ENCODE data around the gene METAP1. TPM values are rescaled to one million over a fixed set of nuclear protein-coding genes. Genes with fewer than 3 reads are reported as not detected.
A peak's percentile ranks its signal among the peaks of the same experiment; 100 is the strongest.
"Not testable (repeated sequence)": the region's sequence is repeated elsewhere in the genome, so short reads cannot be mapped to it uniquely, and the experiment has no call there.

The METAP1 gene
- total RNA-seq, 4 donors from 2014 or later, result 33.4 to 43.1 (median 37.6) TPM

DNA sequence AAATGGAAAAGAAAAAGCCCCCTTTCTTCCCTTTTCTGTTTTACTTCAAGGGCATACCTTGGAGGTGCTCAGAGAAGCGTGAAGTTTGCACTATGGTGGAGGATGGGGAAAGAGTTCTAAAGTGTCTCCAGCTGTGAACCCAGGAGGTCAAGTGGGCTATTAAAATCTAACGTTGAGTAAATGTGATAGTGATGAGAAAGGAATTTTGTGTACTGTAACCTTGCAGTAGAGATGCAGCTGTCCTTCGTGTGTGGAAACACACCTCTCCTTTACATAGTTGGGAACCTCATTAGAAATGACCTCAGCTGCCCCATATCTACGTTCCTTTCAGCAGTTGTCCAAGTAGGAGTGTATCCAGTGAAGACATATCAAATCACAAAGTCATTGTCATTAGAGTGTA, 66.6 kb downstream of the METAP1 start:
- H3K36me3 ChIP-seq, result peaks cover 0 to 9% of the 10 kb centered on the region in 2 donors
- peak; percentile 27 to 49 for DNase-seq
- TF ChIP-seq POLR2A (IDR thresholded peaks at IDR 0.05) (no peak), CTCF (IDR thresholded peaks at IDR 0.05) (no peak)
- H3K4me1 ChIP-seq, result peaks cover 13 to 16% of the 10 kb centered on the region in 2 donors
- no peaks in the 10 kb centered on the region for H3K27me3 ChIP-seq
- no peak overlapping the region for H3K4me3 ChIP-seq (replicated peaks in 1 of 3)
- peak overlapping the region in 2 of 3 donors; percentile 4 to 61 for H3K27ac ChIP-seq
- 47 to 48% methylated on average over 4 of the region's 4 CpGs for WGBS, 2 donors
- H3K9me3 ChIP-seq, result no peaks in the 10 kb centered on the region
- intact Hi-C loops (cut with DNase I), result no loop called here

DNA sequence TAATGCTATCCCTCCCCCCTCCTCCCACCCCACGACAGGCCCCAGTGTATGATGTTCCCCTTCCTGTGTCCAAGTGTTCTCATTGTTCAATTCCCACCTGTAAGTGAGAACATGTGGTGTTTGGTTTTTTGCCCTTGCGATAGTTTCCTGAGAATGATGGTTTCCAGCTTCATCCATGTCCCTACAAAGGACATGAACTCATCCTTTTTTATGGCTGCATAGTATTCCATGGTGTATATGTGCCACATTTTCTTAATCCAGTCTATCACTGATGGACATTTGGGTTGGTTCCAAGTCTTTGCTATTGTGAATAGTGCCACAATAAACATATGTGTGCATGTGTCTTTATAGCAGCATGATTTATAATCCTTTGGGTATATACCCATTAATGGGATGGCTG, 70.0 kb downstream of the METAP1 start:
- H3K27me3 ChIP-seq; H3K9me3 ChIP-seq; H3K27ac ChIP-seq; H3K4me3 ChIP-seq (replicated peaks in 1 of 3); intact Hi-C loops (cut with DNase I); H3K36me3 ChIP-seq; DNase-seq: not testable (repeated sequence)
- H3K4me1 ChIP-seq, result peaks cover 13 to 16% of the 10 kb centered on the region in 2 donors
- 97% methylated on average over 2 of the region's 2 CpGs for WGBS, 2 donors

GRCh38 chr4:99067617-99068016, 72.1 kb downstream of the METAP1 start:
- TF ChIP-seq CTCF (IDR thresholded peaks at IDR 0.05), result no peak
- TF ChIP-seq POLR2A (IDR thresholded peaks at IDR 0.05), result no peak
- intact Hi-C loops (cut with DNase I), result no loop called here
- 94% methylated on average over 1 of the region's 1 CpG for WGBS, 2 donors
- no peak overlapping the region for H3K4me3 ChIP-seq (replicated peaks in 1 of 3)
- no peak for DNase-seq
- H3K4me1 ChIP-seq, result peaks cover under 1 to 1% of the 10 kb centered on the region in 2 donors
- H3K9me3 ChIP-seq, result no peaks in the 10 kb centered on the region
- H3K27me3 ChIP-seq, result no peaks in the 10 kb centered on the region
- H3K27ac ChIP-seq, result no peak overlapping the region
- H3K36me3 ChIP-seq, result peaks cover 0 to 9% of the 10 kb centered on the region in 2 donors

DNA sequence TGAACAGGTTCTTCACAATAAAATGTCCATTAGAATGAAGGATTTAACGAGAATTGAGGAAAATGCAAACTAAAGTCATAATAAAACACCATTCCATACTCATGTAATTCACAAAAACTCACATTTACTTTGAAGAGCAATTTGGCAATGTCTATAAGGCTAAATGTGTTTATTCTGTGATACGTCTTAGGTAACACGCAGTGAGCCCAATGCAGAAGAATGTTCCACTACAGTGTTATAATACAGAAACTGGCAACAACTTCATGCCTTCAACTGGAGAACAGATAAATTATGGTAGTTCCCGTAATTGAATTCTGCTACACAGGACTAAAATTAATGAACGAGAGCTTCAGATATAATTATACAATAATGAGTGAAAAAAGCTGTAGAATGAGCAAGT, 75.6 kb downstream of the METAP1 start:
- Histone ChIP-seq H3K27ac (no peak overlapping the region), H3K4me3 (replicated peaks in 1 of 3) (no peak overlapping the region), H3K9me3 (no peaks in the 10 kb centered on the region), H3K4me1 (peaks cover 2 to 5% of the 10 kb centered on the region in 2 donors), H3K36me3 (peaks cover 9 to 19% of the 10 kb centered on the region in 2 donors), H3K27me3 (no peaks in the 10 kb centered on the region)
- intact Hi-C loops (cut with DNase I), result no loop called here
- WGBS, 2 donors, result 95 to 96% methylated on average over 5 of the region's 5 CpGs
- TF ChIP-seq CTCF (IDR thresholded peaks at IDR 0.05), result no peak
- no peak for TF ChIP-seq POLR2A (IDR thresholded peaks at IDR 0.05)
- DNase-seq, result no peak

- intact Hi-C loops (cut with DNase I), result no loop called here
- WGBS, 2 donors, result 32 to 61% methylated on average over 7 of the region's 7 CpGs
- H3K27me3 ChIP-seq, result no peaks in the 10 kb centered on the region
- peaks cover 28 to 31% of the 10 kb centered on the region in 2 donors for H3K4me1 ChIP-seq
- peaks cover 10 to 19% of the 10 kb centered on the region in 2 donors for H3K36me3 ChIP-seq
- H3K27ac ChIP-seq, result peak overlapping the region; percentile 25 to 56 (median 50)
- H3K4me3 ChIP-seq (replicated peaks in 1 of 3), result no peak overlapping the region
- peak; percentile 83 to 88 for DNase-seq
- TF ChIP-seq CTCF (IDR thresholded peaks at IDR 0.05) (no peak), POLR2A (IDR thresholded peaks at IDR 0.05) (no peak)
- H3K9me3 ChIP-seq, result no peaks in the 10 kb centered on the region
These were observed 79.3 kb downstream of the METAP1 start for GRCh38 chr4:99074816-99075215.
